Measurements from ENCODE around the gene LMBRD1. TPM values are rescaled to one million over a fixed set of nuclear protein-coding genes. Genes with fewer than 3 reads are reported as not detected.

Gene LMBRD1
- total RNA-seq, 2 experiments from 2014 or later, result 12.7 to 16.3 TPM

GRCh38 chr6:69704916-69705315 lies 91.9 kb downstream of the LMBRD1 start:
- Histone ChIP-seq H3K36me3 (ENCODE audit: insufficient read depth, low read length) (peaks cover 16% of the 10 kb centered on the region; the same call in 1 of the 2 replicates), H2AFZ (ENCODE audit: low read length) (no peak overlapping the region), H3K4me1 (ENCODE audit: insufficient read depth, low read length, poor library complexity, severe bottlenecking) (no peaks in the 10 kb centered on the region), H3K79me2 (ENCODE audit: insufficient read depth, low read depth, low read length) (no peaks in the 10 kb centered on the region), H4K20me1 (ENCODE audit: insufficient read depth, low read length) (no peaks in the 10 kb centered on the region), H3K27ac (ENCODE audit: low read depth, low read length, poor library complexity, severe bottlenecking) (no peak overlapping the region), H3K4me2 (ENCODE audit: low read length) (no peak overlapping the region), H3K4me3 (ENCODE audit: low read depth, low read length, poor library complexity, severe bottlenecking) (no peak overlapping the region), H3K9me3 (ENCODE audit: low read length) (no peaks in the 10 kb centered on the region), H3K9me2 (ENCODE audit: insufficient read depth, low read length) (no peaks in the 10 kb centered on the region)
- CTCF ChIA-PET (ENCODE audit: unreplicated experiment), result no interaction called here
- no TSS peak for BruUV-seq (replicated peaks)
- TF ChIP-seq EZH2phosphoT487 (IDR thresholded peaks at IDR 0.05; ENCODE audit: borderline replicate concordance, low read depth, low read length), result no peak
- no peak for TF ChIP-seq CTCF (conservative IDR thresholded peaks at IDR 0.05; ENCODE audit: low read length)
- intact Hi-C loops (cut with micrococcal nuclease; ENCODE audit: unreplicated experiment), result no loop called here
- POLR2A ChIA-PET, result no interaction called here
- DNase-seq (ENCODE audit: low spot score), result no peak

GRCh38 chr6:69699655-69700054 lies 97.2 kb downstream of the LMBRD1 start:
- no TSS peak for BruUV-seq (replicated peaks)
- Histone ChIP-seq H3K36me3 (ENCODE audit: insufficient read depth, low read length) (peaks cover 26% of the 10 kb centered on the region), H3K4me1 (ENCODE audit: insufficient read depth, low read length, poor library complexity, severe bottlenecking) (no peaks in the 10 kb centered on the region), H3K79me2 (ENCODE audit: insufficient read depth, low read depth, low read length) (no peaks in the 10 kb centered on the region), H4K20me1 (ENCODE audit: insufficient read depth, low read length) (no peaks in the 10 kb centered on the region), H2AFZ (ENCODE audit: low read length) (no peak overlapping the region), H3K9me3 (ENCODE audit: low read length) (no peaks in the 10 kb centered on the region), H3K4me3 (ENCODE audit: low read depth, low read length, poor library complexity, severe bottlenecking) (no peak overlapping the region), H3K9me2 (ENCODE audit: insufficient read depth, low read length) (no peaks in the 10 kb centered on the region), H3K27ac (ENCODE audit: low read depth, low read length, poor library complexity, severe bottlenecking) (no peak overlapping the region), H3K4me2 (ENCODE audit: low read length) (no peak overlapping the region)
- ChIA-PET CTCF (ENCODE audit: unreplicated experiment) (no interaction called here), POLR2A (no interaction called here)
- no peak for DNase-seq (ENCODE audit: low spot score)
- TF ChIP-seq CTCF (conservative IDR thresholded peaks at IDR 0.05; ENCODE audit: low read length), result no peak
- no peak for TF ChIP-seq EZH2phosphoT487 (IDR thresholded peaks at IDR 0.05; ENCODE audit: borderline replicate concordance, low read depth, low read length)
- intact Hi-C loops (cut with micrococcal nuclease; ENCODE audit: unreplicated experiment), result no loop called here

GRCh38 chr6:69696273-69696672 lies 100.5 kb downstream of the LMBRD1 start:
- Histone ChIP-seq H3K4me3 (ENCODE audit: low read depth, low read length, poor library complexity, severe bottlenecking) (no peak overlapping the region), H4K20me1 (ENCODE audit: insufficient read depth, low read length) (no peaks in the 10 kb centered on the region), H3K27ac (ENCODE audit: low read depth, low read length, poor library complexity, severe bottlenecking) (no peak overlapping the region), H3K4me1 (ENCODE audit: insufficient read depth, low read length, poor library complexity, severe bottlenecking) (no peaks in the 10 kb centered on the region), H3K36me3 (ENCODE audit: insufficient read depth, low read length) (peaks cover 26% of the 10 kb centered on the region), H3K4me2 (ENCODE audit: low read length) (no peak overlapping the region), H3K9me2 (ENCODE audit: insufficient read depth, low read length) (no peaks in the 10 kb centered on the region), H3K79me2 (ENCODE audit: insufficient read depth, low read depth, low read length) (no peaks in the 10 kb centered on the region), H2AFZ (ENCODE audit: low read length) (no peak overlapping the region), H3K9me3 (ENCODE audit: low read length) (no peaks in the 10 kb centered on the region)
- intact Hi-C loops (cut with micrococcal nuclease; ENCODE audit: unreplicated experiment), result no loop called here
- POLR2A ChIA-PET, result interaction anchor here (1.0 kb wide), 1 partner anchor 33 kb away, joined by 4 read pairs; no protein-coding TSS in a partner anchor
- BruUV-seq (replicated peaks), result no TSS peak
- TF ChIP-seq CTCF (conservative IDR thresholded peaks at IDR 0.05; ENCODE audit: low read length) (no peak), EZH2phosphoT487 (IDR thresholded peaks at IDR 0.05; ENCODE audit: borderline replicate concordance, low read depth, low read length) (no peak)
- CTCF ChIA-PET (ENCODE audit: unreplicated experiment), result no interaction called here
- DNase-seq (ENCODE audit: low spot score), result no peak

Measured in OCI-LY7 (cell line).